Peyer's patch (tissue), 4 donors: Measurements from ENCODE around the gene SCAP. TPM values are rescaled to one million over a fixed set of nuclear protein-coding genes. Genes with fewer than 3 reads are reported as not detected.
"Not testable (repeated sequence)": the region's sequence is repeated elsewhere in the genome, so short reads cannot be mapped to it uniquely, and the experiment has no call there.

Experiments
- DNase-seq, 3 donors: peaks; one replicate each; pipeline ENCODE4 v3.0.0-alpha.2; 2017 to 2019
- H3K27ac ChIP-seq, 4 donors: fragments of 200-600 bp; sonication (generic); one replicate each; pipeline ENCODE4 v1.5.1; 2016 to 2019
- H3K27me3 ChIP-seq, 2 donors: fragments of 200-600 bp; sonication (generic); one replicate each; pipeline ENCODE4 v1.5.1; 2019
- H3K36me3 ChIP-seq, 3 donors: fragments of 200-600 bp; sonication (generic); one replicate each; pipeline ENCODE4 v1.5.1; 2016 to 2019
- H3K4me1 ChIP-seq, 4 donors: fragments of 200-600 bp; sonication (generic); one replicate each; pipeline ENCODE4 v1.5.1; 2016 to 2019
- H3K4me3 ChIP-seq, 4 donors: fragments of 200-600 bp; sonication (generic); 1 replicate in 3 of 4; 2 replicates in 1 of 4; pipeline ENCODE4 v1.5.1; 2016 to 2019; ENCODE audit warnings: mild to moderate bottlenecking in 1 of 4
- H3K9me3 ChIP-seq, 4 donors: fragments of 200-600 bp; sonication (generic); one replicate each; pipeline ENCODE4 v1.5.1; 2016 to 2019; ENCODE audit warnings: mild to moderate bottlenecking in 1 of 4
- CTCF ChIP-seq, 6 experiments: fragments of 450-650 bp in 4 of 6; fragments of 200-600 bp in 2 of 6; sonication (generic) in 1 of 6; IDR thresholded peaks; one replicate each; pipeline ENCODE4 v1.5.1; 2017 to 2019; ENCODE audit warnings: antibody characterized with exemption in 6 of 6, mild to moderate bottlenecking in 3 of 6, moderate library complexity in 1 of 6
- POLR2A ChIP-seq, 2 donors: fragments of 450-650 bp; IDR thresholded peaks; one replicate each; pipeline ENCODE4 v1.5.1; 2017; ENCODE audit warnings: antibody characterized with exemption in 2 of 2, mild to moderate bottlenecking in 2 of 2, moderate library complexity in 2 of 2
- total RNA-seq, 4 donors: library from RNA; depleted of rRNA; stranded (reverse); fragments of >200 nt; gene quantifications; one replicate each; pipeline ENCODE4 v1.1.0, GENCODE V29; 2016

SCAP gene
- total RNA-seq, 4 donors from 2014 or later = 111 to 257 (median 207) TPM

DNA sequence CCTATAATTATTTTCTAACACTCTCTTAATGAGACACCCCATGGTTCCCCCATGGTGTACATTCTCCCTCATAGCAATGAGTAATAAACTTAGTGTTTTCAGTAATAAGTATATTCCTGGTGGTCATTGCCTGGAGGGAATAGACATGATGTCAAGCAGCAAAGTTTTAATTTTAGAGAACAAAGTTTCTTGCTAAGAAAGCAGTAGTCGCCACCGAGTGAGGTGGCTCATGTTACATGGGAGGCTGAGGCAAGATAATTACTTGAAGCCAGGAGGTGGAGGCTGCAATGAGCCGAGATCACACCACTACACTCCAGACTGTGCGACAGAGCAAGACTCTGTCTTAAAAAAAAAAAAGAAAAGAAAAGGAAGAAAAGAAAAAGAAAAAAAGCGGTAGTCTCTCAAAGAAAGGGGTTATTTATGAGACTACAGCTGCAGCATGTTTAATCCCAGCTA is 40.2 kb upstream of the SCAP start:
- DNase-seq = no peak
- TF ChIP-seq POLR2A (IDR thresholded peaks at IDR 0.05) = no peak
- TF ChIP-seq CTCF (IDR thresholded peaks at IDR 0.05) = no peak
- no peaks in the 10 kb centered on the region for H3K36me3 ChIP-seq
- no peak overlapping the region for H3K4me3 ChIP-seq
- no peak overlapping the region for H3K27ac ChIP-seq
- no peaks in the 10 kb centered on the region for H3K9me3 ChIP-seq
- no peaks in the 10 kb centered on the region for H3K27me3 ChIP-seq
- H3K4me1 ChIP-seq = peaks cover 0 to 11% (median 0%) of the 10 kb centered on the region in 4 donors

DNA sequence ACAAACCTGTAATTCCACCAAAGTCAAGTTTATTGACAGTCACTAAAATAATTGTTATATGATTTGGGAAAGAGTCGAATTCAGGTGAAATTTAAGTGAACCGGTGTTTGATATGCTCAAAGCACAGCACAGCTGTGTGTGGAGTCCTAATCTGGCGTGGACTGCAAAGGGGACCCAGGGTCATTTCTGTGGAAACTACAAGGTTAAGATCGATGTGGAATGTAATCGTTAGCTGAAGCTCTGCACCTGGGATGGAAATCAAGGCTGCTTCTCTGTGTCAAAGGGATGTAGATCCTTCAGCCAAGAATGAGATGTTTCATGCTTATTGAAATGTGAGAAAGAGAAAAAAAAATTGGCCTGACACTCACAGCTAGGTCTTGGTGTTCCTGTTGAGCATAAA is 39.4 kb upstream of the SCAP start:
- Histone ChIP-seq H3K4me3 (no peak overlapping the region), H3K36me3 (peaks cover 0 to 8% (median 0%) of the 10 kb centered on the region in 3 donors), H3K9me3 (no peaks in the 10 kb centered on the region), H3K4me1 (peaks cover 0 to 11% (median 0%) of the 10 kb centered on the region in 4 donors), H3K27me3 (no peaks in the 10 kb centered on the region), H3K27ac (no peak overlapping the region)
- no peak for DNase-seq
- TF ChIP-seq CTCF (IDR thresholded peaks at IDR 0.05) = no peak
- no peak for TF ChIP-seq POLR2A (IDR thresholded peaks at IDR 0.05)

DNA sequence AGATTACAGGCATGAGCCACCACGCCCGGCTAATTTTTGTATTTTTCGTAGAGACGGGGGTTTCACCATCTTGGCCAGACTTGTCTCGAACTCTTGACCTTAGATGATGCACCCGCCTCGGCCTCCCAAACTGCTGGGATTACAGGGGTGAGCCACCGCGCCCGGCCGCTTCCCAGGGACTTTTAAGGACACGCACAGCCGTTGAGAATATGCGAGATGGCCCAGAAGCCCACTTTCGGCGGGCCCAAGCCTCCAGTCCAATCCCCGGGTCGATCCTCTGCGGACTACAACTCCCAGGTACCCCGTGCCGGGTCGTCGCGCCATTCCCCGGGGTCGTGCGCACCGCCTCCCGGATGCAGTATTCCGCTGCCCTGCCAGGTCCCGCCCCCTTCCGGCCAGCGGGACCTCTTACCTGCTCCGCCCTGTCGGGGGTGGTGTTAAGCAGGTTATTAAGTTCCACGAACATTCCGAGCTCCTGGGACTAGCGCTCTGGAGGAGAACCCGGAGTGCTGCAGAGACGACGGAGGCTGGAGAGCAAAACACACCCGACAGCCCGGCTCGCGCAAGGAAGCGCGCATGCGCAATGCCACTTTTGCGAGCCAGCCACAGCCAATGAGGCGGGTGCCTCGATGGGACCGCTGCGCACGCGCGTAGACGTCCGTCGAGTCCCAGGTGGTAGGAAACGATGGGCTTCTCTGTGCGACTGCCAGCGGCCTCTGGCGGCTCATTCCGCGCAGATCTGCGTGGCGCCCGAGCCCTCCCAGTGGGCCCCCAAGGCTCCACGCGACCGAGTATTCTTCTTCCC is 37.6 kb upstream of the SCAP start, which contains the start of gene ELP6:
TSS of gene ELP6 (minus strand) at position 588 of the 805 bp plus-strand sequence. CDS start at position 466, 122 bp downstream.
- H3K27ac ChIP-seq = peak within 1 kb of the TSS; percentile 88 to 99 (median 92)
- peak; percentile 95 to 98 (median 98) for DNase-seq
- peak within 1 kb of the TSS; percentile 59 to 90 (median 69) for H3K4me3 ChIP-seq
- TF ChIP-seq POLR2A (IDR thresholded peaks at IDR 0.05) = peak; percentile 55 to 63
- peak; percentile 3 to 70 (median 52) for TF ChIP-seq CTCF (IDR thresholded peaks at IDR 0.05)
- peaks cover 0 to 23% (median 0%) of the 10 kb centered on the region in 3 donors for H3K36me3 ChIP-seq
- H3K9me3 ChIP-seq = no peaks in the 10 kb centered on the region
- peaks cover 0 to 11% (median 0%) of the 10 kb centered on the region in 4 donors for H3K4me1 ChIP-seq
- no peaks in the 10 kb centered on the region for H3K27me3 ChIP-seq

- peaks cover 0 to 23% (median 0%) of the 10 kb centered on the region in 3 donors for H3K36me3 ChIP-seq
- H3K4me3 ChIP-seq = peak overlapping the region; percentile 59 to 90 (median 69)
- TF ChIP-seq CTCF (IDR thresholded peaks at IDR 0.05) (no peak), POLR2A (IDR thresholded peaks at IDR 0.05) (no peak)
- peak; percentile 29 to 55 (median 54) for DNase-seq
- peaks cover 0 to 11% (median 0%) of the 10 kb centered on the region in 4 donors for H3K4me1 ChIP-seq
- H3K9me3 ChIP-seq = no peaks in the 10 kb centered on the region
- no peaks in the 10 kb centered on the region for H3K27me3 ChIP-seq
- peak overlapping the region; percentile 88 to 99 (median 92) for H3K27ac ChIP-seq
Observed at GRCh38 chr3:47512416-47513124, 36.8 kb upstream of the SCAP start.

GRCh38 chr3:47505267-47505666 is 29.5 kb upstream of the SCAP start:
- DNase-seq, H3K27ac ChIP-seq, H3K9me3 ChIP-seq, H3K4me1 ChIP-seq, H3K4me3 ChIP-seq, H3K27me3 ChIP-seq: not testable (repeated sequence)
- H3K36me3 ChIP-seq = peaks cover 0 to 66% (median 0%) of the 10 kb centered on the region in 3 donors
